ENCODE measurements around the gene MUC5B.

Gene MUC5B

GRCh38 chr11:1281974-1282365 is 59.1 kb downstream of the MUC5B start:
- no peak overlapping the region for H3K9ac ChIP-seq (ENCODE audit: low read depth, low read length)
- no peaks in the 10 kb centered on the region; the same call in 1 of the 2 replicates for H3K4me1 ChIP-seq (ENCODE audit: insufficient read depth, low read length)
- H3K36me3 ChIP-seq (ENCODE audit: insufficient read depth, low read length) = peaks cover 6% of the 10 kb centered on the region
- H3K9me3 ChIP-seq (ENCODE audit: control insufficient read depth, insufficient read depth, low read length) = no peaks in the 10 kb centered on the region

GRCh38 chr11:1283091-1283511 is 60.2 kb downstream of the MUC5B start:
- H3K9ac ChIP-seq (ENCODE audit: low read depth, low read length) = no peak overlapping the region
- H3K4me1 ChIP-seq (ENCODE audit: insufficient read depth, low read length) = no peaks in the 10 kb centered on the region; the same call in 1 of the 2 replicates
- peaks cover 6% of the 10 kb centered on the region for H3K36me3 ChIP-seq (ENCODE audit: insufficient read depth, low read length)
- no peaks in the 10 kb centered on the region for H3K9me3 ChIP-seq (ENCODE audit: control insufficient read depth, insufficient read depth, low read length)

DNA sequence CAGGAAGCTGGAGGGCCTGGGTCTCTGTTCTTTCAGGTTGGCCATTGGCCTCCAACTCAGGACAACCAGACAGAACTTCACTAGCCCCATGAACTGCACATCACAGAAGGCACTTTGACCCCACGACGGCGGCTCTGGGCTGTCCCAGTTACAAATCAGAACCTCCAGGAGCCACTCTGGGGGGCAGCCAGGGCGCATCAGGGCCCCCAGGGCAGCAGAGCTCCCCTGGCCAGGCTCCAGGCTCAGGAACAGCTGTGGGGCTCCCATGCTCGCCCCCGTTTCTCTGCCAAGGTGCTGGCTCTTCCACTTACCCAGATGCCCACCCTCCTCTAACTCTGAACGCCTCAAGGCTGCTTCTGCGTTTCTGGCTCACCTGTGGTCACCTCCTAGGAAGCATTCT is 61.0 kb downstream of the MUC5B start:
- no peak overlapping the region for H3K9ac ChIP-seq (ENCODE audit: low read depth, low read length)
- H3K9me3 ChIP-seq (ENCODE audit: control insufficient read depth, insufficient read depth, low read length) = no peaks in the 10 kb centered on the region
- H3K4me1 ChIP-seq (ENCODE audit: insufficient read depth, low read length) = no peaks in the 10 kb centered on the region; the same call in 1 of the 2 replicates
- H3K36me3 ChIP-seq (ENCODE audit: insufficient read depth, low read length) = peaks cover 6% of the 10 kb centered on the region

- no peak overlapping the region for H3K9ac ChIP-seq (ENCODE audit: low read depth, low read length)
- no peaks in the 10 kb centered on the region; the same call in 1 of the 2 replicates for H3K4me1 ChIP-seq (ENCODE audit: insufficient read depth, low read length)
- no peaks in the 10 kb centered on the region for H3K9me3 ChIP-seq (ENCODE audit: control insufficient read depth, insufficient read depth, low read length)
- no peaks in the 10 kb centered on the region; the same call in 1 of the 2 replicates for H3K36me3 ChIP-seq (ENCODE audit: insufficient read depth, low read length)
Measured at GRCh38 chr11:1285316-1285744, 62.5 kb downstream of the MUC5B start.

DNA sequence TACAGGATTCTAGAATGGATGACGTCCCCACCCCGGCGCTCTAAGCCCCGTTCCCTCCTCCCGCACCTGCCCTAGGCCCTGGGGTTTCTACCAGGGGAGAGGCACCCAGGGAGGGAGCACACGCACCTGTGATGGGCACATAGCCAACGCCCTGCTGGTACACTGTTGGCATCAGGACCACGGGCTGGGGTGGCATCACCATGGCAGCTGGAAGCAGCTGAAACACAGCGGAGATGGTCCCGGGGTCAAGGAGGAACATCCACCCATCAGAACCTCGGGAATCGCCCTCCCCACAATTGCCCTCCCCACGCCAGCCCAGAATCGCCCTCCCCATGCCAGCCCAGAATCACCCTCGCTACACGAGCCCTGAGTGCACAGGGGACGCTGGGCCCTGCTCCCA is 63.0 kb downstream of the MUC5B start:
- H3K9ac ChIP-seq (ENCODE audit: low read depth, low read length) = no peak overlapping the region
- H3K4me1 ChIP-seq (ENCODE audit: insufficient read depth, low read length) = no peaks in the 10 kb centered on the region; the same call in 1 of the 2 replicates
- no peaks in the 10 kb centered on the region for H3K9me3 ChIP-seq (ENCODE audit: control insufficient read depth, insufficient read depth, low read length)
- no peaks in the 10 kb centered on the region; the same call in 1 of the 2 replicates for H3K36me3 ChIP-seq (ENCODE audit: insufficient read depth, low read length)

DNA sequence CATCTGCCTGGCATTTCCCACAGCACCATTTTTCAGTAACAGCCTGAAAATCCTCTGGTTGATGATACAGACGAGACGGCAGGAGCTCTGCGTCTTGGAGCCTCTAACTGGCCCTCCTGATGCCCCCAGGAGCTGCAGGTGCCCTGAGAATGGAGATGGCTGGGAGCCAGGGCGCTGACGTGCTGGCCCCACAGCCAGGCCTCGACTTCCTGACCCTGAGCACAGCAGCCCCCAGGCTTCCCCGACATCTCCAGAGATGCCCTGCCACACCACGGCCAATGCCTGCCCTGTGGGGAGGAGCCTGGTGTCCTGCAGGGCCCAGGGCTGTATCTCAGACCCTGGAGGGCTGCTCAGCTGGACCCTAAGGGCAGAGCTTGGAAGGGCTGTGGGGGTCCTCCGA is 65.1 kb downstream of the MUC5B start:
- no peaks in the 10 kb centered on the region for H3K4me1 ChIP-seq (ENCODE audit: insufficient read depth, low read length)
- no peaks in the 10 kb centered on the region for H3K9me3 ChIP-seq (ENCODE audit: control insufficient read depth, insufficient read depth, low read length)
- no peak overlapping the region for H3K9ac ChIP-seq (ENCODE audit: low read depth, low read length)
- H3K36me3 ChIP-seq (ENCODE audit: insufficient read depth, low read length) = no peaks in the 10 kb centered on the region; the same call in 1 of the 2 replicates

- no peaks in the 10 kb centered on the region for H3K9me3 ChIP-seq (ENCODE audit: control insufficient read depth, insufficient read depth, low read length)
- no peaks in the 10 kb centered on the region; the same call in 1 of the 2 replicates for H3K36me3 ChIP-seq (ENCODE audit: insufficient read depth, low read length)
- no peaks in the 10 kb centered on the region for H3K4me1 ChIP-seq (ENCODE audit: insufficient read depth, low read length)
- H3K9ac ChIP-seq (ENCODE audit: low read depth, low read length) = no peak overlapping the region
Measured at GRCh38 chr11:1288426-1289151, 65.7 kb downstream of the MUC5B start.

- H3K9ac ChIP-seq (ENCODE audit: low read depth, low read length) = no peak overlapping the region
- no peaks in the 10 kb centered on the region for H3K4me1 ChIP-seq (ENCODE audit: insufficient read depth, low read length)
- H3K36me3 ChIP-seq (ENCODE audit: insufficient read depth, low read length) = no peaks in the 10 kb centered on the region; the same call in 1 of the 2 replicates
- H3K9me3 ChIP-seq (ENCODE audit: control insufficient read depth, insufficient read depth, low read length) = no peaks in the 10 kb centered on the region
Measured at GRCh38 chr11:1289211-1289935, 66.5 kb downstream of the MUC5B start.

- H3K4me1 ChIP-seq (ENCODE audit: insufficient read depth, low read length) = no peaks in the 10 kb centered on the region
- no peaks in the 10 kb centered on the region for H3K9me3 ChIP-seq (ENCODE audit: control insufficient read depth, insufficient read depth, low read length)
- no peak overlapping the region for H3K9ac ChIP-seq (ENCODE audit: low read depth, low read length)
- H3K36me3 ChIP-seq (ENCODE audit: insufficient read depth, low read length) = no peaks in the 10 kb centered on the region; the same call in 1 of the 2 replicates
Measured at GRCh38 chr11:1290052-1291040, 67.5 kb downstream of the MUC5B start.

DNA sequence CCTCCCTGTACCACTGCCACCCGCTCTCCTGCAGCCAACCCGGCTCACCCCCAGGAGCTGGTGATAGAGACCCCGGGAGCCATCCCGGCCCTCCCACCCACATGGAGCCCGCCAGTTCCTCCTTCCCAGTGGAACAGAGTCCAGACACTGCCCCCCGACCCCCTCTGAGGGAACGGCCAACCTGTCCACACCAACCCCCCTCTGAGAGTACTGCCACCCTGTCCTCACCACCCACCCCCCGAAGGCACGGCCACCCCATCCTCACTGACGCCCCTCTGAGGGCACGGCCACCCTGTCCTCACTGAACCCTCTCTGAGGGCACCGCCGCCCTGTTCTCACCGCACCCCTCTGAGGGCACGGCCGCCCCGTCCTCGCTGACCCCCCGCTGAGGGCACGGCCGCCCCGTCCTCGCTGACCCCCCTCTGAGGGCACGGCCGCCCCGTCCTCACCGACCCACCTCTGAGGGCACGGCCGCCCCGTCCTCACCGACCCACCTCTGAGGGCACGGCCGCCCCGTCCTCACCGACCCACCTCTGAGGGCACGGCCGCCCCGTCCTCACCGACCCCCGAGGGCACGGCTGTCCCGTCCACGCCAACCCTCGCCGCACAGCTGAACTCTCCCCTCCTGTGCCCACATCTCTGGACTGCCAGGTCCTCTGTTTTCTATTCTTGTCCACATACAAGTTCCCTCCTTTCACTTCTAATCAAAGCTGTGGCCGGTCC is 68.6 kb downstream of the MUC5B start:
- Histone ChIP-seq H3K36me3 (ENCODE audit: insufficient read depth, low read length) (no peaks in the 10 kb centered on the region; the same call in 1 of the 2 replicates), H3K9ac (ENCODE audit: low read depth, low read length) (no peak overlapping the region), H3K4me1 (ENCODE audit: insufficient read depth, low read length) (no peaks in the 10 kb centered on the region), H3K9me3 (ENCODE audit: control insufficient read depth, insufficient read depth, low read length) (no peaks in the 10 kb centered on the region)

DNA sequence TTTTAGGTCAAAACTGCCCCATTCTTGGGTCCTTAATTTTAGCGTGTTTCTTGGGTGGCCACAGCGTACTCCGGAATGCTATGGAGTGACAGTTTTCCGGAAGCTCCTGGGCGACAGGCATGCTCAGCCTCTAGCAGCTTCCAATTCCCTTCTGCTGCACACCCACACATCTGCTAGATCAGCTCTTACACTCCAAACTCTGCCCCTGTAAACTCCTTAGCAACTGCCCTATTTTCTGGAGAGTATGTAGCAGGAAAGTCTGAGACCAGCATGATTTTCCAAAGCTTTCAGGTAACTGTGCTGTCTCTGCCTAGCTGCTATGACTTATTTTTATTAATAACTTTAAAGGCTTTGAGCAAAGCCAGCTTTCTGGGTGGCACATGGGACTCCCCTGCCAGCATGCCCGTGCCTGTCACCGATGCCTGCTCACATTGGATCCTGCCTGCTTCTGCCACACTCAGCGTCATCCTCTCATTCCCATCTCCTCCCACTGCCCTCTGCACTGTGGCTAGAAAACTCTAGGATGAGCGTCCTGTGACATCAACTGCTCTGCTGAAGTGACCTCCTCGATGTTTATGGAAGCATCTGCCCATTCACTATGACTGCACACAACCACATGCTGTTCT is 69.3 kb downstream of the MUC5B start:
- Histone ChIP-seq H3K9me3 (ENCODE audit: control insufficient read depth, insufficient read depth, low read length) (no peaks in the 10 kb centered on the region), H3K4me1 (ENCODE audit: insufficient read depth, low read length) (no peaks in the 10 kb centered on the region), H3K36me3 (ENCODE audit: insufficient read depth, low read length) (no peaks in the 10 kb centered on the region), H3K9ac (ENCODE audit: low read depth, low read length) (no peak overlapping the region)

DNA sequence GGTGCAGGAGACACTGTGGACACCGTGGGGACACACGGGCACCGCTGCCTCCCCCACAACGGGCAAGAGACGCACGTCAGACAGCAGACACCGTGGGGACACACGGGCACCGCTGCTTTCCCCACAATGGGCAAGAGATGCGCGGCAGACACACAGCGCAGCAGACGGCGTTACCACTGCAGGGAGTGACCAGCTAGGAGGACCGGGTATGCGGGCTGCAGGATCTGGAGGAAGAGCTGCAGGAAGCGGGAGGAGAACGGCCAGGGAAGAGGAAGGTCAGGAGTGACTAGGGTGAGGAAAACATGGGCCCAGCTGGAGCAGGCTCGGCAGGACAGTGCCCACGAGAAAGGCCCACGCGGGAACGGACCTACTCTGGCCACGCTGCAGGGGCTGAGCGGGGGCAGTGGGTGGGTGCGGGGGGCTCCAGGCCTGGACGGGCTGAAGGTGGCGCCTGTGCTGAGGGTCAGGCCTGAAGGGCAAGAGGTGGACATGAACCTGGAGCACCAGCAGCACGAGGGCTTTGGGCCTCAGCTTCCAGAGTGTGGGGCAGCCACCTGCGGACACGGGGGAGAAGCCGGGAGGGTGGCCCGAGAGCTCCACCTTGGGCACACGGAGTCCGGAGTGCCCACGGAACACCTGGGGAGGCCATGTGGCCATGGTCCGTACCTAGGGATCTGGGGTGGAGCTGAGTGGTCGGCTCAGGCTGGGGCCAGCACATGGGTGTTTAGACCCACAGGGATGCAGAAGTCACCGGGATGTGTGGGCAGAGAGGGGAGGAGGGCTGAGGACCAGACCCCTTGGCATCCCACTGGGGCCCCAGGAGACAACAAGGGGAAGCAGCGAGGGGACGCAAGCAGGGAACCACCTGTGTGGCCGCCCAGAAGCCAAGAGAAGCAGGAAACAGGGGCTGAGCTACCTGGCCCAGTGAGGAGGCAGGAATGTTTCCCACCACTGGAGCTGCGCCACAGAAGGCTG is 70.1 kb downstream of the MUC5B start:
- no peaks in the 10 kb centered on the region for H3K4me1 ChIP-seq (ENCODE audit: insufficient read depth, low read length)
- H3K36me3 ChIP-seq (ENCODE audit: insufficient read depth, low read length) = no peaks in the 10 kb centered on the region
- H3K9ac ChIP-seq (ENCODE audit: low read depth, low read length) = no peak overlapping the region
- no peaks in the 10 kb centered on the region for H3K9me3 ChIP-seq (ENCODE audit: control insufficient read depth, insufficient read depth, low read length)
